HEK293 (cell line): ENCODE data around the gene MORF4L1.

Experiments used
- GLIS1 ChIP-seq: fragments of 450-650 bp; formaldehyde crosslinking; IDR thresholded peaks from 2 replicates; pipeline ENCODE4 v1.5.1; 2016; ENCODE audit warnings: missing biosample characterization, missing genetic modification characterization
- GLIS2 ChIP-seq: fragments of 450-650 bp; formaldehyde crosslinking; IDR thresholded peaks from 2 replicates; pipeline ENCODE4 v1.5.1; 2016; ENCODE audit warnings: missing biosample characterization, missing genetic modification characterization
- MZF1 ChIP-seq: fragments of 450-650 bp; formaldehyde crosslinking; IDR thresholded peaks from 2 replicates; pipeline ENCODE4 v1.5.1; 2017; ENCODE audit warnings: missing biosample characterization, missing genetic modification characterization, borderline replicate concordance
- ZBTB20 ChIP-seq: fragments of 450-650 bp; formaldehyde crosslinking; IDR thresholded peaks from 2 replicates; pipeline ENCODE4 v1.5.1; 2016; ENCODE audit warnings: missing biosample characterization, missing genetic modification characterization
- ZBTB48 ChIP-seq: fragments of 450-650 bp; formaldehyde crosslinking; IDR thresholded peaks from 2 replicates; pipeline ENCODE4 v1.5.1; 2016; ENCODE audit warnings: missing biosample characterization, missing genetic modification characterization
- ZFP69B ChIP-seq: fragments of 450-650 bp; formaldehyde crosslinking; IDR thresholded peaks from 2 replicates; pipeline ENCODE4 v1.5.1; 2016; ENCODE audit warnings: missing biosample characterization, missing genetic modification characterization
- ZNF112 ChIP-seq: fragments of 450-650 bp; formaldehyde crosslinking; IDR thresholded peaks from 2 replicates; pipeline ENCODE4 v1.5.0; 2017; ENCODE audit warnings: missing biosample characterization, missing genetic modification characterization
- ZNF121 ChIP-seq: fragments of 450-650 bp; formaldehyde crosslinking; IDR thresholded peaks from 2 replicates; pipeline ENCODE4 v1.5.1; 2016; ENCODE audit warnings: missing biosample characterization, missing genetic modification characterization
- ZNF132 ChIP-seq: fragments of 450-650 bp; formaldehyde crosslinking; IDR thresholded peaks from 2 replicates; pipeline ENCODE4 v1.5.1; 2017; ENCODE audit warnings: missing biosample characterization, missing genetic modification characterization, borderline replicate concordance
- ZNF19 ChIP-seq: fragments of 450-650 bp; formaldehyde crosslinking; IDR thresholded peaks from 2 replicates; pipeline ENCODE4; 2016; ENCODE audit warnings: missing biosample characterization, missing genetic modification characterization, low read depth
- ZNF274 ChIP-seq, 2 experiments: fragments of 200-500 bp in 1 of 2; fragments of 450-650 bp in 1 of 2; sonication (Bioruptor generic) in 1 of 2; formaldehyde crosslinking in 1 of 2; IDR thresholded peaks; 2 replicates each; pipeline versions ENCODE4 v1.5.1 to v1.6.1; 2014 to 2016; ENCODE audit warnings: borderline replicate concordance in 1 of 2, inconsistent platforms in 1 of 2, low read length in 1 of 2, missing biosample characterization in 1 of 2, missing genetic modification characterization in 1 of 2
- ZNF280C ChIP-seq: fragments of 450-650 bp; formaldehyde crosslinking; IDR thresholded peaks from 2 replicates; pipeline ENCODE4 v1.5.1; 2016; ENCODE audit warnings: missing biosample characterization, missing genetic modification characterization
- ZNF350 ChIP-seq: fragments of 450-650 bp; formaldehyde crosslinking; IDR thresholded peaks from 2 replicates; pipeline ENCODE4 v1.5.0; 2017; ENCODE audit warnings: missing biosample characterization, mild to moderate bottlenecking, missing genetic modification characterization
- ZNF37A ChIP-seq: fragments of 450-650 bp; IDR thresholded peaks from 2 replicates; pipeline ENCODE4 v1.5.1; 2018; ENCODE audit warnings: missing biosample characterization, missing genetic modification characterization
- ZNF394 ChIP-seq: fragments of 450-650 bp; formaldehyde crosslinking; IDR thresholded peaks from 2 replicates; pipeline ENCODE4 v1.5.1; 2016; ENCODE audit warnings: missing biosample characterization, missing genetic modification characterization, mild to moderate bottlenecking, moderate library complexity, borderline replicate concordance
- ZNF48 ChIP-seq: fragments of 450-650 bp; formaldehyde crosslinking; IDR thresholded peaks from 2 replicates; pipeline ENCODE4 v1.5.1; 2016; ENCODE audit warnings: missing biosample characterization, missing genetic modification characterization
- ZNF518A ChIP-seq: fragments of 450-650 bp; formaldehyde crosslinking; conservative IDR thresholded peaks from 2 replicates; pipeline ENCODE4 v1.5.1; 2016; ENCODE audit warnings: low read depth, missing biosample characterization, missing genetic modification characterization
- ZNF549 ChIP-seq: fragments of 450-650 bp; IDR thresholded peaks from 2 replicates; pipeline ENCODE4 v1.5.1; 2018; ENCODE audit warnings: missing biosample characterization, missing genetic modification characterization, mild to moderate bottlenecking, inconsistent platforms, moderate library complexity
- ZNF639 ChIP-seq: fragments of 450-650 bp; formaldehyde crosslinking; IDR thresholded peaks from 2 replicates; pipeline ENCODE4 v1.5.1; 2016; ENCODE audit warnings: missing biosample characterization, missing genetic modification characterization
- ZNF670 ChIP-seq: fragments of 450-650 bp; formaldehyde crosslinking; IDR thresholded peaks from 2 replicates; pipeline ENCODE4 v1.5.1; 2016; ENCODE audit warnings: missing biosample characterization, missing genetic modification characterization, low read depth
- ZNF692 ChIP-seq: fragments of 450-650 bp; formaldehyde crosslinking; IDR thresholded peaks from 2 replicates; pipeline ENCODE4 v1.5.1; 2016; ENCODE audit warnings: missing biosample characterization, missing genetic modification characterization
- ZNF776 ChIP-seq: fragments of 450-650 bp; formaldehyde crosslinking; IDR thresholded peaks from 2 replicates; pipeline ENCODE4 v1.5.0; 2017; ENCODE audit warnings: missing biosample characterization, missing genetic modification characterization, borderline replicate concordance
- ZNF843 ChIP-seq: fragments of 450-650 bp; formaldehyde crosslinking; IDR thresholded peaks from 2 replicates; pipeline ENCODE4 v1.5.1; 2016; ENCODE audit warnings: missing biosample characterization, missing genetic modification characterization
- TF ChIP-seq, protein P1 (sequence below): fragments of 450-650 bp; formaldehyde crosslinking; IDR thresholded peaks from 2 replicates; pipeline ENCODE4 v1.5.1; 2016; ENCODE audit warnings: missing biosample characterization, missing genetic modification characterization
- TF ChIP-seq, protein P2 (sequence below): fragments of 450-650 bp; formaldehyde crosslinking; IDR thresholded peaks from 2 replicates; pipeline ENCODE4 v1.5.1; 2016; ENCODE audit warnings: missing biosample characterization, missing genetic modification characterization

Gene MORF4L1

GRCh38 chr15:78872972-78873792, 492 bp downstream of the MORF4L1 start (continued):
- TF ChIP-seq ZNF19 (tag by site-specific recombination) (no peak), ZNF274 (IDR thresholded peaks at IDR 0.05; ENCODE audit: low read length) (no peak), ZNF274 (tag by site-specific recombination; IDR thresholded peaks at IDR 0.05; ENCODE audit: borderline replicate concordance) (no peak), ZNF121 (tag by site-specific recombination) (0 out of 2 replicates have a peak, but pooled peaks have one; percentile 46), ZNF843 (peak; percentile 60), ZNF48 (tag by site-specific recombination) (no peak), ZNF350 (tag by site-specific recombination) (no peak), ZNF112 (tag by site-specific recombination) (no peak), ZBTB48 (tag by site-specific recombination) (no peak; the same call in 1 of the 2 replicates), ZNF37A (no peak), ZNF776 (tag by site-specific recombination) (no peak), ZNF280C (tag by site-specific recombination) (no peak), GLIS1 (tag by site-specific recombination) (peak; percentile 30; the same call in 1 of the 2 replicates), ZNF692 (tag by site-specific recombination) (peak; percentile 89), ZNF549 (tag by site-specific recombination) (no peak), ZNF518A (no peak), ZNF394 (peak; percentile 25; the same call in 1 of the 2 replicates), ZBTB20 (peak; percentile 95), ZNF132 (tag by site-specific recombination) (no peak), GLIS2 (peak; percentile 33), ZFP69B (tag by site-specific recombination) (peak; percentile 71), MZF1 (tag by site-specific recombination) (no peak), ZNF670 (no peak), ZNF639 (tag by site-specific recombination) (peak; percentile 60; the same call in 1 of the 2 replicates)
- TF ChIP-seq, protein P1, sequence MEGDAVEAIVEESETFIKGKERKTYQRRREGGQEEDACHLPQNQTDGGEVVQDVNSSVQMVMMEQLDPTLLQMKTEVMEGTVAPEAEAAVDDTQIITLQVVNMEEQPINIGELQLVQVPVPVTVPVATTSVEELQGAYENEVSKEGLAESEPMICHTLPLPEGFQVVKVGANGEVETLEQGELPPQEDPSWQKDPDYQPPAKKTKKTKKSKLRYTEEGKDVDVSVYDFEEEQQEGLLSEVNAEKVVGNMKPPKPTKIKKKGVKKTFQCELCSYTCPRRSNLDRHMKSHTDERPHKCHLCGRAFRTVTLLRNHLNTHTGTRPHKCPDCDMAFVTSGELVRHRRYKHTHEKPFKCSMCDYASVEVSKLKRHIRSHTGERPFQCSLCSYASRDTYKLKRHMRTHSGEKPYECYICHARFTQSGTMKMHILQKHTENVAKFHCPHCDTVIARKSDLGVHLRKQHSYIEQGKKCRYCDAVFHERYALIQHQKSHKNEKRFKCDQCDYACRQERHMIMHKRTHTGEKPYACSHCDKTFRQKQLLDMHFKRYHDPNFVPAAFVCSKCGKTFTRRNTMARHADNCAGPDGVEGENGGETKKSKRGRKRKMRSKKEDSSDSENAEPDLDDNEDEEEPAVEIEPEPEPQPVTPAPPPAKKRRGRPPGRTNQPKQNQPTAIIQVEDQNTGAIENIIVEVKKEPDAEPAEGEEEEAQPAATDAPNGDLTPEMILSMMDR (tag by site-specific recombination) = peak; percentile 93
- TF ChIP-seq, protein P2, sequence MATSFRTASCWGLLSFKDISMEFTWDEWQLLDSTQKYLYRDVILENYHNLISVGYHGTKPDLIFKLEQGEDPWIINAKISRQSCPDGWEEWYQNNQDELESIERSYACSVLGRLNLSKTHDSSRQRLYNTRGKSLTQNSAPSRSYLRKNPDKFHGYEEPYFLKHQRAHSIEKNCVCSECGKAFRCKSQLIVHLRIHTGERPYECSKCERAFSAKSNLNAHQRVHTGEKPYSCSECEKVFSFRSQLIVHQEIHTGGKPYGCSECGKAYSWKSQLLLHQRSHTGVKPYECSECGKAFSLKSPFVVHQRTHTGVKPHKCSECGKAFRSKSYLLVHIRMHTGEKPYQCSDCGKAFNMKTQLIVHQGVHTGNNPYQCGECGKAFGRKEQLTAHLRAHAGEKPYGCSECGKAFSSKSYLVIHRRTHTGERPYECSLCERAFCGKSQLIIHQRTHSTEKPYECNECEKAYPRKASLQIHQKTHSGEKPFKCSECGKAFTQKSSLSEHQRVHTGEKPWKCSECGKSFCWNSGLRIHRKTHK (tag by site-specific recombination) = no peak
